HepG2 (cell line): ENCODE measurements around the gene MCRIP2. TPM values are rescaled to one million over a fixed set of nuclear protein-coding genes. Genes with fewer than 3 reads are reported as not detected.

ENCODE experiments used
- CC2D1A ChIP-seq: sonication (generic); formaldehyde crosslinking; IDR thresholded peaks from 2 replicates; pipeline ENCODE4 v1.8.1; 2023; ENCODE audit warnings: mild to moderate bottlenecking, missing genetic modification reagents
- HOXA3 ChIP-seq: sonication (generic); formaldehyde crosslinking; IDR thresholded peaks from 2 replicates; pipeline ENCODE4 v1.5.0; 2020; ENCODE audit warnings: missing genetic modification reagents
- TBL1XR1 ChIP-seq: fragments of 150-350 bp; IDR thresholded peaks from 2 replicates; pipeline ENCODE4 v1.6.1; 2014; ENCODE audit warnings: borderline replicate concordance, low read length; ENCODE audit not compliant: partially characterized antibody
- ZNF567 ChIP-seq: sonication (generic); formaldehyde crosslinking; IDR thresholded peaks from 2 replicates; pipeline ENCODE4 v1.8.1; 2023; ENCODE audit warnings: mild to moderate bottlenecking, missing genetic modification reagents, borderline replicate concordance
- polyA plus RNA-seq, 8 experiments: library from polyadenylated mRNA; depleted of rRNA in 3 of 8; stranded (reverse) in 7 of 8; unstranded in 1 of 8; fragments of >200 nt; fragmentation: Illumina TruSeq in 4 of 8; extraction: Trizol in 4 of 8; gene quantifications; 2 replicates each; pipeline versions ENCODE4 v1.2.1 to v1.2.3, GENCODE V29; 2011 to 2016; ENCODE audit warnings: low read depth in 4 of 8, missing spikeins in 1 of 8, mixed read lengths in 1 of 8; ENCODE audit not compliant: insufficient read depth in 1 of 8
- total RNA-seq, 5 experiments: library from RNA; depleted of rRNA; stranded (reverse); fragments of >200 nt; fragmentation: Illumina TruSeq; extraction: Trizol; gene quantifications; 2 replicates each; pipeline ENCODE4 v1.2.3, GENCODE V29; 2016; ENCODE audit warnings: low read depth in 1 of 5
- TF ChIP-seq, protein P1 (sequence below): sonication (generic); formaldehyde crosslinking; IDR thresholded peaks from 2 replicates; pipeline ENCODE4 v1.5.1; 2020; ENCODE audit warnings: mild to moderate bottlenecking, missing genetic modification reagents, borderline replicate concordance
- TF ChIP-seq, protein P2 (sequence below): sonication (generic); formaldehyde crosslinking; IDR thresholded peaks from 2 replicates; pipeline ENCODE4 v1.4.0; 2020; ENCODE audit warnings: missing genetic modification reagents

Gene MCRIP2
- total and polyA plus RNA-seq, 2 of the 13 experiments (the other 11 are each of a cell fraction or from before 2014, with no cell fraction given): 39.6 to 76.7 TPM

DNA sequence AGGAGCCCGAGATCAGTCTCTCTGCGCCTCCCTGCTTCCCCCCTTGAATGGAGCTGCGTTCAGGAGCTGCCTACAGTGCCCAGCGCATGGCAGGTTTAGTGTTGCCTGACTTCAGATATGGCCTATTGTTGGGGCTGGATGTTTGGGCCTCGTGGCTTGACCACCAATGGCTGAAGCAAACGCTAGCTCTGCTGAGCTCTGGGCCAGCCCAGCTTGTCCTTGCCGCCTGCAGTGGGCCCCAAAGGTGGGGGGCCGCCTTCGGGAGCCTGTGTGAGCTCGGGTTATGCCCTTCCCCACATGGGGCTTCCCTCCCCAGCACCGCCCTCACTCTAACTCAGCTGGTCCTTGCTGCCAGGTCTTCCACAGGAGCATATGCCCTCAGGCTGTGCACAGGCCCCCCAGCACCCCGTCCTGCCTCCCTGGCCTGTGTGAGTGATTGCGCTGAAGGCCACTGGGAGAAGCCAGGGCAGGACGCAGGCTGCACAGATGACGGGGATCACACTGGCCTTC lies 3.5 kb upstream of the MCRIP2 start (continued):
- TF ChIP-seq, protein P1, sequence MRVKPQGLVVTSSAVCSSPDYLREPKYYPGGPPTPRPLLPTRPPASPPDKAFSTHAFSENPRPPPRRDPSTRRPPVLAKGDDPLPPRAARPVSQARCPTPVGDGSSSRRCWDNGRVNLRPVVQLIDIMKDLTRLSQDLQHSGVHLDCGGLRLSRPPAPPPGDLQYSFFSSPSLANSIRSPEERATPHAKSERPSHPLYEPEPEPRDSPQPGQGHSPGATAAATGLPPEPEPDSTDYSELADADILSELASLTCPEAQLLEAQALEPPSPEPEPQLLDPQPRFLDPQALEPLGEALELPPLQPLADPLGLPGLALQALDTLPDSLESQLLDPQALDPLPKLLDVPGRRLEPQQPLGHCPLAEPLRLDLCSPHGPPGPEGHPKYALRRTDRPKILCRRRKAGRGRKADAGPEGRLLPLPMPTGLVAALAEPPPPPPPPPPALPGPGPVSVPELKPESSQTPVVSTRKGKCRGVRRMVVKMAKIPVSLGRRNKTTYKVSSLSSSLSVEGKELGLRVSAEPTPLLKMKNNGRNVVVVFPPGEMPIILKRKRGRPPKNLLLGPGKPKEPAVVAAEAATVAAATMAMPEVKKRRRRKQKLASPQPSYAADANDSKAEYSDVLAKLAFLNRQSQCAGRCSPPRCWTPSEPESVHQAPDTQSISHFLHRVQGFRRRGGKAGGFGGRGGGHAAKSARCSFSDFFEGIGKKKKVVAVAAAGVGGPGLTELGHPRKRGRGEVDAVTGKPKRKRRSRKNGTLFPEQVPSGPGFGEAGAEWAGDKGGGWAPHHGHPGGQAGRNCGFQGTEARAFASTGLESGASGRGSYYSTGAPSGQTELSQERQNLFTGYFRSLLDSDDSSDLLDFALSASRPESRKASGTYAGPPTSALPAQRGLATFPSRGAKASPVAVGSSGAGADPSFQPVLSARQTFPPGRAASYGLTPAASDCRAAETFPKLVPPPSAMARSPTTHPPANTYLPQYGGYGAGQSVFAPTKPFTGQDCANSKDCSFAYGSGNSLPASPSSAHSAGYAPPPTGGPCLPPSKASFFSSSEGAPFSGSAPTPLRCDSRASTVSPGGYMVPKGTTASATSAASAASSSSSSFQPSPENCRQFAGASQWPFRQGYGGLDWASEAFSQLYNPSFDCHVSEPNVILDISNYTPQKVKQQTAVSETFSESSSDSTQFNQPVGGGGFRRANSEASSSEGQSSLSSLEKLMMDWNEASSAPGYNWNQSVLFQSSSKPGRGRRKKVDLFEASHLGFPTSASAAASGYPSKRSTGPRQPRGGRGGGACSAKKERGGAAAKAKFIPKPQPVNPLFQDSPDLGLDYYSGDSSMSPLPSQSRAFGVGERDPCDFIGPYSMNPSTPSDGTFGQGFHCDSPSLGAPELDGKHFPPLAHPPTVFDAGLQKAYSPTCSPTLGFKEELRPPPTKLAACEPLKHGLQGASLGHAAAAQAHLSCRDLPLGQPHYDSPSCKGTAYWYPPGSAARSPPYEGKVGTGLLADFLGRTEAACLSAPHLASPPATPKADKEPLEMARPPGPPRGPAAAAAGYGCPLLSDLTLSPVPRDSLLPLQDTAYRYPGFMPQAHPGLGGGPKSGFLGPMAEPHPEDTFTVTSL (CRISPR knock-in tag): 0 out of 2 replicates have a peak, but pooled peaks have one; percentile 22
- TF ChIP-seq HOXA3 (CRISPR knock-in tag): 0 out of 2 replicates have a peak, but pooled peaks have one; percentile 25
- TF ChIP-seq, protein P2, sequence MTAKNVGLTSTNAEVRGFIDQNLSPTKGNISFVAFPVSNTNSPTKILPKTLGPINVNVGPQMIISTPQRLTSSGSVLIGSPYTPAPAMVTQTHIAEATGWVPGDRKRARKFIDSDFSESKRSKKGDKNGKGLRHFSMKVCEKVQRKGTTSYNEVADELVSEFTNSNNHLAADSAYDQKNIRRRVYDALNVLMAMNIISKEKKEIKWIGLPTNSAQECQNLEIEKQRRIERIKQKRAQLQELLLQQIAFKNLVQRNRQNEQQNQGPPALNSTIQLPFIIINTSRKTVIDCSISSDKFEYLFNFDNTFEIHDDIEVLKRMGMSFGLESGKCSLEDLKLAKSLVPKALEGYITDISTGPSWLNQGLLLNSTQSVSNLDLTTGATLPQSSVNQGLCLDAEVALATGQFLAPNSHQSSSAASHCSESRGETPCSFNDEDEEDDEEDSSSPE (CRISPR knock-in tag): no peak
- TF ChIP-seq CC2D1A: no peak
- TF ChIP-seq ZNF567: no peak
- no peak for TF ChIP-seq TBL1XR1
